ENCODE measurements around the gene PLCXD3. TPM values are rescaled to one million over a fixed set of nuclear protein-coding genes. Genes with fewer than 3 reads are reported as not detected.

PLCXD3 gene
- total and polyA plus RNA-seq, 2 of the 8 experiments (the other 6 are each of a cell fraction or from before 2014, with no cell fraction given): 0.03 to 0.07 TPM

GRCh38 chr5:41279040-41279439 lies 231.4 kb downstream of the PLCXD3 start:
- DNase-seq (ENCODE audit: low read depth in 1 of 2, low spot score in 2 of 2): no peak
- Histone ChIP-seq H3K36me3 (ENCODE audit: control insufficient read depth in 2 of 4, insufficient read depth in 4 of 4, low read length in 3 of 4) (no peaks in the 10 kb centered on the region), H3K27ac (ENCODE audit: low read depth, low read length) (no peak overlapping the region), H3K23me2 (ENCODE audit: low read depth, low read length) (no peaks in the 10 kb centered on the region; the same call in 1 of the 2 replicates), H2BK5ac (ENCODE audit: low read depth, low read length) (no peak overlapping the region), H3K18ac (ENCODE audit: extremely low read depth, low read length) (no peak overlapping the region), H3K9ac (replicated peaks in 1 of 4; ENCODE audit: extremely low read depth in 1 of 4, low read depth in 3 of 4, low read length in 3 of 4) (no peak overlapping the region), H3K27me3 (replicated peaks in 1 of 4; ENCODE audit: control insufficient read depth in 3 of 4, extremely low read depth in 1 of 4, insufficient read depth in 3 of 4, low read length in 3 of 4) (no peaks in the 10 kb centered on the region), H3K79me1 (ENCODE audit: low read depth, low read length) (no peaks in the 10 kb centered on the region), H2BK12ac (ENCODE audit: low read depth, low read length) (no peak overlapping the region), H2BK15ac (ENCODE audit: low read length) (no peak overlapping the region), H3K4me1 (replicated peaks in 1 of 4; ENCODE audit: control insufficient read depth in 3 of 4, insufficient read depth in 4 of 4, low read length in 3 of 4) (peaks cover 0 to 4% (median under 1%) of the 10 kb centered on the region in 4 experiments; a peak in 3 of 7 replicates), H3K23ac (ENCODE audit: insufficient read length) (no peak overlapping the region), H2BK20ac (ENCODE audit: low read length) (no peak overlapping the region), H4K5ac (ENCODE audit: insufficient read length, low read depth, low read length) (no peak overlapping the region), H3K9me3 (ENCODE audit: insufficient read depth in 2 of 2, low read depth in 1 of 2, low read length in 1 of 2) (no peaks in the 10 kb centered on the region), H2BK120ac (replicated peaks; ENCODE audit: low read depth, low read length) (no peak overlapping the region), H3K4ac (replicated peaks; ENCODE audit: insufficient read length, low read depth, low read length) (no peak overlapping the region), H3K4me3 (ENCODE audit: extremely low read depth in 1 of 4, insufficient read depth in 2 of 4, low read depth in 3 of 4, low read length in 4 of 4) (no peak overlapping the region), H2AK5ac (ENCODE audit: low read depth, low read length) (no peak overlapping the region), H3K56ac (replicated peaks; ENCODE audit: insufficient read length, low read depth, low read length) (no peak overlapping the region), H3K79me2 (ENCODE audit: control insufficient read depth in 1 of 2, insufficient read depth in 2 of 2, low read length in 2 of 2) (no peaks in the 10 kb centered on the region), H4K20me1 (replicated peaks in 1 of 2; ENCODE audit: control insufficient read depth in 1 of 2, insufficient read depth in 2 of 2, low read length in 2 of 2) (no peaks in the 10 kb centered on the region), H4K8ac (ENCODE audit: extremely low read depth, insufficient read depth, low read length) (no peak overlapping the region), H4K91ac (replicated peaks; ENCODE audit: insufficient read length, low read length) (no peak overlapping the region), H3K14ac (ENCODE audit: insufficient read length) (no peak overlapping the region), H2AFZ (ENCODE audit: low read length) (no peak overlapping the region), H3K4me2 (ENCODE audit: insufficient read depth in 1 of 2, low read depth in 2 of 2, low read length in 2 of 2) (no peak overlapping the region)
- WGBS, 2 experiments (ENCODE audit: extremely low coverage in 1 of 2, insufficient coverage in 1 of 2, insufficient read length in 1 of 2, insufficient replicate concordance in 2 of 2, low coverage in 1 of 2, low lambda C conversion rate in 2 of 2, missing lambda C conversion rate in 1 of 2): 94% methylated on average over 2 of the region's 2 CpGs; no CpG with 5 or more reads in 1 of the 2 experiments
- no peak for FAIRE-seq
- CTCF ChIA-PET (ENCODE audit: partially characterized antibody): interaction anchor here (1.2 to 1.4 kb wide), 2 partner anchors 9 to 19 kb away, joined by 3 to 6 read pairs; no protein-coding TSS in a partner anchor
- POLR2A ChIA-PET (ENCODE audit: partially characterized antibody): no interaction called here
- no peak for TF ChIP-seq RXRA (IDR thresholded peaks at IDR 0.05; ENCODE audit: insufficient read depth, low read depth, low read length)
- no peak for TF ChIP-seq SUZ12 (IDR thresholded peaks at IDR 0.05; ENCODE audit: low read length)
- TF ChIP-seq RBBP5 (IDR thresholded peaks at IDR 0.05; ENCODE audit: borderline replicate concordance, low read depth, low read length): no peak
- no peak for TF ChIP-seq POU5F1 (IDR thresholded peaks at IDR 0.05; ENCODE audit: low read depth, low read length)
- no peak for TF ChIP-seq BRCA1 (IDR thresholded peaks at IDR 0.05; ENCODE audit: low read depth, low read length)
- no peak for TF ChIP-seq TCF12 (IDR thresholded peaks at IDR 0.05; ENCODE audit: low read depth, low read length)
- TF ChIP-seq NANOG (IDR thresholded peaks at IDR 0.05; ENCODE audit: insufficient read depth, low read depth, low read length, poor library complexity, severe bottlenecking): no peak
- no peak for TF ChIP-seq JUN (IDR thresholded peaks at IDR 0.05; ENCODE audit: low read depth, low read length)
- no peak for TF ChIP-seq SRF (IDR thresholded peaks at IDR 0.05; ENCODE audit: low read depth, low read length)
- TF ChIP-seq CEBPB (IDR thresholded peaks at IDR 0.05; ENCODE audit: low read depth, low read length): no peak
- TF ChIP-seq, protein P1, sequence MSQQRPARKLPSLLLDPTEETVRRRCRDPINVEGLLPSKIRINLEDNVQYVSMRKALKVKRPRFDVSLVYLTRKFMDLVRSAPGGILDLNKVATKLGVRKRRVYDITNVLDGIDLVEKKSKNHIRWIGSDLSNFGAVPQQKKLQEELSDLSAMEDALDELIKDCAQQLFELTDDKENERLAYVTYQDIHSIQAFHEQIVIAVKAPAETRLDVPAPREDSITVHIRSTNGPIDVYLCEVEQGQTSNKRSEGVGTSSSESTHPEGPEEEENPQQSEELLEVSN (IDR thresholded peaks at IDR 0.05): no peak
- TF ChIP-seq KDM1A (IDR thresholded peaks at IDR 0.05; ENCODE audit: borderline replicate concordance, low read length): no peak
